ENCODE data around the gene ANTKMT. TPM values are rescaled to one million over a fixed set of nuclear protein-coding genes. Genes with fewer than 3 reads are reported as not detected.

The ANTKMT gene
- total and polyA plus RNA-seq, 4 donors: 14.0 to 29.7 (median 19.7) TPM

GRCh38 chr16:698911-699671 lies 21.9 kb upstream of the ANTKMT start:
- no peaks in the 10 kb centered on the region for H3K36me3 ChIP-seq (ENCODE audit: control insufficient read depth in 4 of 4, insufficient read depth in 3 of 4, low read depth in 1 of 4, low read length in 3 of 4)
- H3K9me3 ChIP-seq (ENCODE audit: control insufficient read depth in 4 of 4, low read length in 3 of 4): no peaks in the 10 kb centered on the region
- no peak overlapping the region for H3K4me3 ChIP-seq (ENCODE audit: low read depth in 1 of 3, low read length in 3 of 3)
- TF ChIP-seq HNF4A (conservative IDR thresholded peaks at IDR 0.05): no peak
- TF ChIP-seq EGR1 (IDR thresholded peaks at IDR 0.05; ENCODE audit: low read depth in 2 of 2): no peak
- no peak for TF ChIP-seq FOXA2 (IDR thresholded peaks at IDR 0.05)
- H3K4me1 ChIP-seq (ENCODE audit: control insufficient read depth in 4 of 4, insufficient read depth in 4 of 4, low read length in 3 of 4): peaks cover 0 to 12% (median 6%) of the 10 kb centered on the region in 4 donors
- 73% methylated on average over 19 of the region's 19 CpGs for WGBS
- peaks cover 2 to 23% (median 7%) of the 10 kb centered on the region in 4 donors for H3K27me3 ChIP-seq (ENCODE audit: control insufficient read depth in 4 of 4, insufficient read depth in 4 of 4, low read length in 3 of 4)
- no peak overlapping the region for H3K27ac ChIP-seq (ENCODE audit: low read depth in 1 of 2, low read length in 2 of 2)
- DNase-seq (ENCODE audit: low spot score): no peak
- H3K9ac ChIP-seq (ENCODE audit: low read depth in 1 of 2, low read length in 2 of 2): no peak overlapping the region

- Histone ChIP-seq H3K4me1 (ENCODE audit: control insufficient read depth in 4 of 4, insufficient read depth in 4 of 4, low read length in 3 of 4) (peaks cover 0 to 3% (median 0%) of the 10 kb centered on the region in 4 donors), H3K9me3 (ENCODE audit: control insufficient read depth in 4 of 4, low read length in 3 of 4) (no peaks in the 10 kb centered on the region), H3K9ac (ENCODE audit: low read depth in 1 of 2, low read length in 2 of 2) (no peak overlapping the region), H3K27ac (ENCODE audit: low read depth in 1 of 2, low read length in 2 of 2) (no peak overlapping the region), H3K27me3 (ENCODE audit: control insufficient read depth in 4 of 4, insufficient read depth in 4 of 4, low read length in 3 of 4) (peaks cover 2 to 20% (median 7%) of the 10 kb centered on the region in 4 donors), H3K4me3 (ENCODE audit: low read depth in 1 of 3, low read length in 3 of 3) (no peak overlapping the region), H3K36me3 (ENCODE audit: control insufficient read depth in 4 of 4, insufficient read depth in 3 of 4, low read depth in 1 of 4, low read length in 3 of 4) (no peaks in the 10 kb centered on the region)
- TF ChIP-seq MAX (IDR thresholded peaks at IDR 0.05) (no peak), REST (IDR thresholded peaks at IDR 0.05) (peak; percentile 96)
- 9% methylated on average over 76 of the region's 76 CpGs for WGBS
- peak; percentile 60 for DNase-seq (ENCODE audit: low spot score)
Measured at GRCh38 chr16:700684-701584, 20.0 kb upstream of the ANTKMT start.

- WGBS: 81% methylated on average over 19 of the region's 19 CpGs
- Histone ChIP-seq H3K9me3 (ENCODE audit: control insufficient read depth in 4 of 4, low read length in 3 of 4) (no peaks in the 10 kb centered on the region), H3K9ac (ENCODE audit: low read depth in 1 of 2, low read length in 2 of 2) (no peak overlapping the region), H3K36me3 (ENCODE audit: control insufficient read depth in 4 of 4, insufficient read depth in 3 of 4, low read depth in 1 of 4, low read length in 3 of 4) (no peaks in the 10 kb centered on the region), H3K27ac (ENCODE audit: low read depth in 1 of 2, low read length in 2 of 2) (no peak overlapping the region), H3K27me3 (ENCODE audit: control insufficient read depth in 4 of 4, insufficient read depth in 4 of 4, low read length in 3 of 4) (peaks cover 2 to 21% (median 9%) of the 10 kb centered on the region in 4 donors), H3K4me1 (ENCODE audit: control insufficient read depth in 4 of 4, insufficient read depth in 4 of 4, low read length in 3 of 4) (peaks cover 0 to 3% (median 0%) of the 10 kb centered on the region in 4 donors), H3K4me3 (ENCODE audit: low read depth in 1 of 3, low read length in 3 of 3) (no peak overlapping the region)
- no peak for DNase-seq (ENCODE audit: low spot score)
- TF ChIP-seq HNF4A (conservative IDR thresholded peaks at IDR 0.05) (no peak), TAF1 (conservative IDR thresholded peaks at IDR 0.05) (no peak), FOXA1 (IDR thresholded peaks at IDR 0.05) (no peak), FOXA2 (IDR thresholded peaks at IDR 0.05) (no peak), ATF3 (IDR thresholded peaks at IDR 0.05) (no peak), RXRA (IDR thresholded peaks at IDR 0.05) (no peak), ZBTB33 (IDR thresholded peaks at IDR 0.05) (no peak), EGR1 (IDR thresholded peaks at IDR 0.05; ENCODE audit: low read depth in 2 of 2) (no peak), NR2F2 (IDR thresholded peaks at IDR 0.05) (no peak), JUND (IDR thresholded peaks at IDR 0.05) (no peak), YY1 (IDR thresholded peaks at IDR 0.05) (no peak), CTCF (IDR thresholded peaks at IDR 0.05; ENCODE audit: low read depth, low read length, missing input control) (no peak), GABPA (IDR thresholded peaks at IDR 0.05 in 1 of 2, conservative IDR thresholded peaks at IDR 0.05 in 1 of 2) (no peak)
Measured at GRCh38 chr16:702341-702740, 18.6 kb upstream of the ANTKMT start.

All from liver (tissue), 9 donors.